HepG2 (cell line): ENCODE data around the gene MEGF11. TPM values are rescaled to one million over a fixed set of nuclear protein-coding genes. Genes with fewer than 3 reads are reported as not detected.

Experiments
- ATAC-seq: fragments of 200-7000 bp; cut with Tn5 transposase; 3 replicates; pipeline ENCODE4 v1.9.1; 2020; ENCODE audit warnings: mild to moderate bottlenecking, moderate library complexity
- BruUV-seq: library from RNA; stranded (reverse); fragments of 400-500 nt; replicated peaks from 2 replicates; lab custom pipeline; 2021; lab: Mats Ljungman, UMichigan
- CTCF ChIA-PET: fragments of 300-600 bp; formaldehyde crosslinking; extraction: SDS; loops from one replicate; lab custom pipeline; 2021; ENCODE audit warnings: low total read pairs, inconsistent platforms, low intra/inter-chr PET ratio; lab: Yijun Ruan, JAX
- POLR2A ChIA-PET: fragments of 350-600 bp; sonication (Branson Sonifier 250); formaldehyde crosslinking; loops from one replicate; lab custom pipeline; 2020; ENCODE audit warnings: antibody characterized with exemption, inconsistent platforms; lab: Yijun Ruan, JAX
- DNase-seq: peaks from one replicate; pipeline ENCODE4 v3.0.0-alpha.2; 2015; ENCODE audit warnings: low spot score
- FAIRE-seq: peaks from 3 replicates; lab custom pipeline; 2011; peaks lifted over from hg19 to GRCh38; lab: Jason Lieb, UNC
- H2AFZ ChIP-seq: one replicate; pipeline ENCODE4 v1.6.1; 2011; ENCODE audit warnings: low read length, inconsistent platforms
- H3K27ac ChIP-seq: fragments of 300-600 bp; 3 replicates; pipeline ENCODE4 v1.8.0; 2011; ENCODE audit warnings: mixed run types, mild to moderate bottlenecking, mixed read lengths, low read length, inconsistent platforms; ENCODE audit not compliant: insufficient read depth; ENCODE audit errors: extremely low read length
- H3K27me3 ChIP-seq, 2 experiments: fragments of 200-600 bp in 1 of 2; 2 replicates in 1 of 2; 3 replicates in 1 of 2; pipeline versions ENCODE4 v1.6.0 to v1.8.0; 2011; ENCODE audit warnings: low read length in 2 of 2, mild to moderate bottlenecking in 2 of 2, moderate library complexity in 2 of 2, inconsistent platforms in 1 of 2; ENCODE audit not compliant: insufficient read depth in 2 of 2, control insufficient read depth in 1 of 2
- H3K36me3 ChIP-seq, 2 experiments: fragments of 200-600 bp in 1 of 2; replicated peaks in 1 of 2; 2 replicates in 1 of 2; 3 replicates in 1 of 2; pipeline versions ENCODE4 v1.5.1 to v1.8.0; 2011; ENCODE audit warnings: low read length in 2 of 2, inconsistent platforms in 1 of 2; ENCODE audit not compliant: insufficient read depth in 2 of 2, control insufficient read depth in 1 of 2
- H3K4me1 ChIP-seq: 2 replicates; pipeline ENCODE4 v1.5.1; 2012; ENCODE audit warnings: low read length, inconsistent platforms; ENCODE audit not compliant: insufficient read depth
- H3K4me2 ChIP-seq: 2 replicates; pipeline ENCODE4 v1.6.0; 2011; ENCODE audit warnings: low read depth, low read length, inconsistent platforms
- H3K4me3 ChIP-seq, 3 experiments: fragments of 200-600 bp in 1 of 3; sonication (generic), shearing (Covaris generic) in 1 of 3; replicated peaks in 1 of 3; 2 replicates each; pipeline ENCODE4 v1.5.1; 2011 to 2016; ENCODE audit warnings: low read length in 3 of 3, inconsistent platforms in 2 of 3, low read depth in 2 of 3, mild to moderate bottlenecking in 2 of 3, control low read depth in 1 of 3, mixed read lengths in 1 of 3; ENCODE audit not compliant: insufficient read depth in 1 of 3
- H3K79me2 ChIP-seq: one replicate; pipeline ENCODE4 v1.6.1; 2011; ENCODE audit warnings: low read length, inconsistent platforms; ENCODE audit not compliant: insufficient read depth
- H3K9ac ChIP-seq: 2 replicates; pipeline ENCODE4 v1.6.0; 2011; ENCODE audit warnings: mild to moderate bottlenecking, low read depth, low read length, inconsistent platforms; ENCODE audit not compliant: insufficient read depth
- H3K9me3 ChIP-seq: 2 replicates; pipeline ENCODE4 v1.5.1; 2012; ENCODE audit warnings: mild to moderate bottlenecking, low read length
- H4K20me1 ChIP-seq: 2 replicates; pipeline ENCODE4 v1.6.0; 2011; ENCODE audit warnings: inconsistent platforms, mild to moderate bottlenecking, low read length, moderate library complexity; ENCODE audit not compliant: insufficient read depth
- ARID5B ChIP-seq: IDR thresholded peaks from 2 replicates; pipeline ENCODE4 v1.4.0; 2020; ENCODE audit warnings: mild to moderate bottlenecking, missing genetic modification reagents
- ELF4 ChIP-seq: sonication (generic); formaldehyde crosslinking; IDR thresholded peaks from 2 replicates; pipeline ENCODE4 v1.5.0; 2020; ENCODE audit warnings: missing genetic modification reagents, mild to moderate bottlenecking, moderate library complexity, borderline replicate concordance
- GMEB1 ChIP-seq: sonication (generic); formaldehyde crosslinking; IDR thresholded peaks from 2 replicates; pipeline ENCODE4 v1.5.1; 2020; ENCODE audit warnings: missing genetic modification reagents, mild to moderate bottlenecking, borderline replicate concordance
- ISX ChIP-seq: sonication (generic); formaldehyde crosslinking; conservative IDR thresholded peaks from 2 replicates; pipeline ENCODE4 v1.5.0; 2020; ENCODE audit warnings: missing genetic modification reagents
- MBD4 ChIP-seq: IDR thresholded peaks from 2 replicates; pipeline ENCODE4 v1.6.1; 2012; ENCODE audit warnings: low read length, inconsistent platforms, borderline replicate concordance
- TERF1 ChIP-seq: sonication (generic); formaldehyde crosslinking; IDR thresholded peaks from 2 replicates; pipeline ENCODE4 v1.8.0; 2022; ENCODE audit warnings: mild to moderate bottlenecking, missing genetic modification reagents, moderate library complexity
- ZNF143 ChIP-seq: sonication (generic); formaldehyde crosslinking; IDR thresholded peaks from 2 replicates; pipeline ENCODE4 v1.4.0; 2020; ENCODE audit warnings: missing genetic modification reagents
- ZNF350 ChIP-seq: sonication (generic); formaldehyde crosslinking; IDR thresholded peaks from 2 replicates; pipeline ENCODE4 v1.4.0; 2020; ENCODE audit warnings: mild to moderate bottlenecking, low read depth, missing genetic modification reagents, borderline replicate concordance
- ZNF446 ChIP-seq: sonication (generic); formaldehyde crosslinking; IDR thresholded peaks from 2 replicates; pipeline ENCODE4 v1.5.0; 2020; ENCODE audit warnings: mild to moderate bottlenecking, missing genetic modification reagents
- ZNF780A ChIP-seq: sonication (generic); formaldehyde crosslinking; IDR thresholded peaks from 2 replicates; pipeline ENCODE4 v1.8.0; 2022; ENCODE audit warnings: mild to moderate bottlenecking, missing genetic modification reagents, moderate library complexity
- WGBS: methylation state at CpG from one replicate; pipeline ENCODE4 v1.1.6; 2017; ENCODE audit warnings: low lambda C conversion rate; 5-methylcytosine and 5-hydroxymethylcytosine counted together
- in situ Hi-C: cut with HindIII; loops from 2 replicates; pipeline ENCODE4 v1.10.0; 2017; ENCODE audit warnings: low pct_unique_long_range_greater_than_20kb; ENCODE audit not compliant: extremely low pct_ligation_motif_present
- intact Hi-C: fragments of 100-400 bp; cut with micrococcal nuclease; formaldehyde crosslinking; loops from one replicate; pipeline ENCODE4 v1.10.0; 2022; ENCODE audit not compliant: unreplicated experiment
- polyA plus RNA-seq, 8 experiments: library from polyadenylated mRNA; depleted of rRNA in 3 of 8; stranded (reverse) in 7 of 8; unstranded in 1 of 8; fragments of >200 nt; fragmentation: Illumina TruSeq in 4 of 8; extraction: Trizol in 4 of 8; gene quantifications; 2 replicates each; pipeline versions ENCODE4 v1.2.1 to v1.2.3, GENCODE V29; 2011 to 2016; ENCODE audit warnings: low read depth in 4 of 8, missing spikeins in 1 of 8, mixed read lengths in 1 of 8; ENCODE audit not compliant: insufficient read depth in 1 of 8
- total RNA-seq, 5 experiments: library from RNA; depleted of rRNA; stranded (reverse); fragments of >200 nt; fragmentation: Illumina TruSeq; extraction: Trizol; gene quantifications; 2 replicates each; pipeline ENCODE4 v1.2.3, GENCODE V29; 2016; ENCODE audit warnings: low read depth in 1 of 5

Gene MEGF11
- total and polyA plus RNA-seq, 2 of the 13 experiments (the other 11 are each of a cell fraction or from before 2014, with no cell fraction given), result not detected

GRCh38 chr15:65947041-65947440 lies 306.5 kb downstream of the MEGF11 start:
- intact Hi-C loops, result no loop called here
- Histone ChIP-seq H3K4me3 (no peak overlapping the region), H3K27ac (no peak overlapping the region), H3K79me2 (no peaks in the 10 kb centered on the region), H4K20me1 (no peaks in the 10 kb centered on the region), H3K36me3 (no peaks in the 10 kb centered on the region), H3K27me3 (peaks cover 0 to 8% of the 10 kb centered on the region in 2 experiments; a peak in 3 of 5 replicates)
- ChIA-PET CTCF (no interaction called here), POLR2A (no interaction called here)
- DNase-seq (no peak), ATAC-seq (no peak), FAIRE-seq (no peak)
- in situ Hi-C loops, result no loop called here
- WGBS, result 40% methylated on average over 3 of the region's 3 CpGs
- TF ChIP-seq ZNF780A (CRISPR knock-in tag), result no peak
- no peak for TF ChIP-seq ARID5B
- no peak for TF ChIP-seq GMEB1
- no peak for TF ChIP-seq ZNF446 (CRISPR knock-in tag)
- TF ChIP-seq ZNF350 (CRISPR knock-in tag), result no peak
- no peak for TF ChIP-seq ELF4
- TF ChIP-seq ZNF143, result no peak
- no peak for TF ChIP-seq MBD4
- no peak for TF ChIP-seq ISX
- no peak for TF ChIP-seq TERF1 (CRISPR knock-in tag)
- TF ChIP-seq, all 625 proteins: peak for 0
- Histone ChIP-seq H3K4me2 (no peak overlapping the region), H3K9ac (no peak overlapping the region), H3K9me3 (no peaks in the 10 kb centered on the region), H3K4me1 (peaks cover 25% of the 10 kb centered on the region), H2AFZ (no peak overlapping the region)
- BruUV-seq, result no TSS peak
